Activated B cell treated with CpG ODN at 0.5 μM for 24 hours (primary cell): Measurements from ENCODE around the gene INTS13. TPM values are rescaled to one million over a fixed set of nuclear protein-coding genes. Genes with fewer than 3 reads are reported as not detected.

ENCODE experiments used
- ATAC-seq: fragments of 200-7000 bp; cut with Tn5 transposase; one replicate; pipeline ENCODE4 v1.10.0; 2021; ENCODE audit warnings: low read depth, mild to moderate bottlenecking, moderate library complexity
- CTCF ChIA-PET: fragments of 350-600 bp; sonication (Branson Sonifier 250); formaldehyde crosslinking; loops from one replicate; lab custom pipeline; 2021; ENCODE audit warnings: antibody characterized with exemption; lab: Charles Lee
- POLR2A ChIA-PET: fragments of 350-600 bp; sonication (Branson Sonifier 250); formaldehyde crosslinking; loops from one replicate; lab custom pipeline; 2021; ENCODE audit warnings: antibody characterized with exemption; lab: Charles Lee
- DNase-seq: peaks from one replicate; pipeline ENCODE4 v3.0.0; 2022
- H3K27ac Mint-ChIP-seq: one replicate; pipeline ENCODE4 v1.8.0; 2020; ENCODE audit warnings: mixed read lengths
- H3K27me3 Mint-ChIP-seq: one replicate; pipeline ENCODE4 v1.8.0; 2021; ENCODE audit warnings: mixed read lengths
- H3K36me3 Mint-ChIP-seq: one replicate; pipeline ENCODE4 v1.8.0; 2021; ENCODE audit warnings: low read depth, mixed read lengths
- H3K4me1 Mint-ChIP-seq: one replicate; pipeline ENCODE4 v1.8.0; 2021; ENCODE audit warnings: mixed read lengths
- H3K4me3 Mint-ChIP-seq: one replicate; pipeline ENCODE4 v1.8.0; 2020; ENCODE audit warnings: mild to moderate bottlenecking, mixed read lengths
- H3K9me3 Mint-ChIP-seq: one replicate; pipeline ENCODE4 v1.8.0; 2020; ENCODE audit warnings: mixed read lengths
- CTCF ChIP-seq: fragments of 200-600 bp; IDR thresholded peaks from one replicate; pipeline ENCODE4 v1.8.0; 2022; ENCODE audit warnings: antibody characterized with exemption, mild to moderate bottlenecking
- intact Hi-C: fragments of 100-400 bp; cut with micrococcal nuclease; formaldehyde crosslinking; loops from one replicate; pipeline ENCODE4 v1.15.1; 2024
- total RNA-seq: library from RNA; stranded (reverse); gene quantifications from 2 replicates; pipeline ENCODE4 v1.2.3, GENCODE V29; 2022

The INTS13 gene
- total RNA-seq, 1 donor from 2014 or later, result 25.0 TPM

- no peak for TF ChIP-seq CTCF
- no peaks in the 10 kb centered on the region for H3K4me1 Mint-ChIP-seq
- POLR2A ChIA-PET, result no interaction called here
- H3K27ac Mint-ChIP-seq, result no peak overlapping the region
- H3K27me3 Mint-ChIP-seq, result no peaks in the 10 kb centered on the region
- H3K36me3 Mint-ChIP-seq, result peaks cover 28% of the 10 kb centered on the region
- ATAC-seq (no peak), DNase-seq (no peak)
- H3K4me3 Mint-ChIP-seq, result no peak overlapping the region
- H3K9me3 Mint-ChIP-seq, result no peaks in the 10 kb centered on the region
- CTCF ChIA-PET, result interaction anchor here (1.6 kb wide), 1 partner anchor 12 kb away, joined by 5 read pairs; no protein-coding TSS in a partner anchor
- intact Hi-C loops, result no loop called here
These were observed 40.9 kb downstream of the INTS13 start for GRCh38 chr12:26896913-26897312.

DNA sequence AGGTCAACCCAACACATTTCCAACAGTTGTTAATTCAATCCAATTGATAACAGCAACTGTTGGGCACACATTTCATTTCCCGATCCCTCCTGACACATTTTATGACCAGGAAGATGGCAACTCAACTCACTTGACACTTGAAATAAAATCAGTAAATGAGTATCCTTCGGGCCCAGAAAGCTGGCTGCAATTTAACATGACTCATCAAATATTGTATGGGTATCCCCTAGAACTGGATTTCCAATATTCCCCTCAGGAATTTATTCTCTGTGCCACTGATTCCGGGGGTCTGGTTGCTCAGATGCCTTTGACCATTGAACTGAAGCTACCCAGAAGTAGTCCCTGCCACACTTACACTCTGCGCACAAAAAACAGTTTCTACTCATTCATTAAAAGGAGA lies 42.1 kb downstream of the INTS13 start:
- Mint-ChIP-seq H3K27ac (no peak overlapping the region), H3K4me3 (no peak overlapping the region), H3K36me3 (peaks cover 17% of the 10 kb centered on the region), H3K9me3 (no peaks in the 10 kb centered on the region), H3K27me3 (no peaks in the 10 kb centered on the region), H3K4me1 (no peaks in the 10 kb centered on the region)
- ATAC-seq (no peak), DNase-seq (no peak)
- TF ChIP-seq CTCF, result no peak
- POLR2A ChIA-PET, result no interaction called here
- CTCF ChIA-PET, result no interaction called here
- intact Hi-C loops, result no loop called here

GRCh38 chr12:26891704-26892103 lies 46.1 kb downstream of the INTS13 start:
- H3K27me3 Mint-ChIP-seq, result no peaks in the 10 kb centered on the region
- intact Hi-C loops, result no loop called here
- no peak for TF ChIP-seq CTCF
- ATAC-seq (no peak), DNase-seq (no peak)
- ChIA-PET CTCF (interaction anchor here (0.7 kb wide), 1 partner anchor 13 kb away, joined by 3 read pairs; no protein-coding TSS in a partner anchor), POLR2A (interaction anchor here (1.1 kb wide), 1 partner anchor 123 kb away, joined by 3 read pairs; the partner anchor contains the start of gene TM7SF3)
- H3K4me3 Mint-ChIP-seq, result no peak overlapping the region
- no peaks in the 10 kb centered on the region for H3K9me3 Mint-ChIP-seq
- no peak overlapping the region for H3K27ac Mint-ChIP-seq
- H3K36me3 Mint-ChIP-seq, result no peaks in the 10 kb centered on the region
- H3K4me1 Mint-ChIP-seq, result no peaks in the 10 kb centered on the region

DNA sequence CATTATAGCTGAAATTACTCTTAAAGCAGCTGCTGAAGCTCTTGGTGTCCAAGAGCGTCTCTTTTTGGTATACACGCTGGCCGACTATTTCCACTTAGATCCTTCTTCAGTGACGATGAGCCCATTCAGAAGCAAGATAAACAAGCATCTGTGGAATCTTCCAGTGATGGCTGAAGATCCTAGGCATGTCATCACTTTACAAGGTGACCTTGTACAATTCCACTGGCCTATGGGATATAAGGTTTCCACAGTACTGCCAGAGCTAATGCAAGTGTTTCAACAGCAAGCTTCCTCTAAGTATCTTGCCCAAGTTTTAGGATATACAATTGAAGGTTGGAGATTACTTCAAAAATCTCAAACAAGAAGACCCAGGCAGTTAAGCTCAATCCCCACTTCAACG lies 47.0 kb downstream of the INTS13 start:
- Mint-ChIP-seq H3K27me3 (no peaks in the 10 kb centered on the region), H3K4me1 (no peaks in the 10 kb centered on the region), H3K27ac (no peak overlapping the region), H3K9me3 (no peaks in the 10 kb centered on the region), H3K36me3 (no peaks in the 10 kb centered on the region), H3K4me3 (no peak overlapping the region)
- no peak for DNase-seq
- ChIA-PET CTCF (no interaction called here), POLR2A (interaction anchor here (1.1 kb wide), 1 partner anchor 124 kb away, joined by 3 read pairs; the partner anchor contains the start of gene TM7SF3)
- intact Hi-C loops, result no loop called here
- no peak for TF ChIP-seq CTCF
- no peak for ATAC-seq

DNA sequence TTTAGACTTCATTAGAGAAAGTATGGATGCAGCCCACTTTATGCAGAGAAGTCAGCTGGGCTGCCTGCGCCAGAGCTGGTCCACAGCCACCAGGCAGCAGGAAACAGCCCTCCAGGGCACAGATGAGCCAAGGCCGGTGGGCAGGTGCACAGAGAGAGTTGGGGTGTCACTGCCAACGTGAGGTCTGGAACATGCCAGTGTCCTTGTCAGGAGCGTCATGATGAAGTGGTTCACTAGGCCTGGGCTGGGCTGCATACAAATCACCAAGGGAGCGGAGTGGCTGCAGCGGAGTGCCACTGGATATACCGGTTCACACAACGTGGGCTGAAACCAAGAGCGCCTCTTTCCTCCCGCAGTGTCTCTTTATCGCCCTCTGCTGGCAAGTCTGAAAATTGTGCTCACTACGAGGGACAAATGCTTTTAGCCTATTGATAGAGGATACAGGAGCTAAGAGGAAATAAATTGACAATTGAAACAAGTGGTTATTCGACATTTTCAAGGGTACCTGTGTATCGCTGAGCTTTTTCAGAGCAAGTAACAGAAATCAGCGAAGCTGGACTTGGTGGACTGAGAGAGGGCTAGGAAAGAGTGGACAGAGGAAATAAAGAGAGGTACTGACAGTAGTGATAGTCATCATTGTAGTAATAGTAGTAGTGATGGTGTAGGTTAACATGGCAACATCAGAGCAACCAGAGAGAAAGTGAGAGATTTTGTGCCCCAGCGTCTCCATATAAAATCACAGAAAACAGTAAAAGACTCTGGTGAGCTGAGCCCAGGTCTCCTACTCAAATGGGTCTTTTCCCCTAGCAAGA lies 52.8 kb downstream of the INTS13 start:
- H3K27ac Mint-ChIP-seq, result peak overlapping the region; percentile 54
- H3K36me3 Mint-ChIP-seq, result no peaks in the 10 kb centered on the region
- peak; percentile 45 for DNase-seq
- H3K4me1 Mint-ChIP-seq, result peaks cover 8% of the 10 kb centered on the region
- no peaks in the 10 kb centered on the region for H3K27me3 Mint-ChIP-seq
- intact Hi-C loops, result loop anchor here (1.0 to 10.0 kb wide), 7 partner anchors 32 to 1450 kb away; partner anchors contain the start of genes ITPR2 and TM7SF3
- peak; percentile 96 for ATAC-seq
- TF ChIP-seq CTCF, result peak; percentile 86
- peak overlapping the region; percentile 76 for H3K4me3 Mint-ChIP-seq
- peaks cover 5% of the 10 kb centered on the region for H3K9me3 Mint-ChIP-seq
- ChIA-PET POLR2A (interaction anchor here (1.5 to 2.6 kb wide), 2 partner anchors 32 to 52 kb away, joined by 3 to 10 read pairs; partner anchors contain the start of gene ITPR2), CTCF (interaction anchor here (0.6 to 2.5 kb wide), 26 partner anchors 9 to 424 kb away, joined by 3 to 23 read pairs (median 4); partner anchors contain the start of genes ITPR2 and TM7SF3)
